Lower leg skin (tissue), 4 donors: Measurements from ENCODE around the gene PSMG4. TPM values are rescaled to one million over a fixed set of nuclear protein-coding genes. Genes with fewer than 3 reads are reported as not detected.

ENCODE experiments used
- DNase-seq, 2 donors: peaks; one replicate each; pipeline ENCODE4 v3.0.0-alpha.2; 2019; ENCODE audit warnings: low spot score in 2 of 2
- H3K4me3 ChIP-seq: fragments of 200-600 bp; sonication (generic); 2 replicates; pipeline ENCODE4 v1.5.1; 2017; ENCODE audit warnings: mild to moderate bottlenecking, low read depth; ENCODE audit not compliant: poor library complexity, severe bottlenecking
- CTCF ChIP-seq, 3 donors: fragments of 450-650 bp; IDR thresholded peaks; one replicate each; pipeline ENCODE4 v1.5.1; 2016; ENCODE audit warnings: antibody characterized with exemption in 3 of 3, mild to moderate bottlenecking in 3 of 3, moderate library complexity in 2 of 3
- POLR2A ChIP-seq, 2 donors: fragments of 450-650 bp; IDR thresholded peaks; one replicate each; pipeline ENCODE4 v1.6.1; 2016 to 2017; ENCODE audit warnings: antibody characterized with exemption in 2 of 2, mild to moderate bottlenecking in 1 of 2, moderate library complexity in 1 of 2
- WGBS, 2 donors: methylation state at CpG; one replicate each; pipeline ENCODE4 v1.1.5; 2018; 5-methylcytosine and 5-hydroxymethylcytosine counted together
- intact Hi-C: fragments of 100-400 bp; cut with DNase I; formaldehyde crosslinking; loops from one replicate; pipeline ENCODE4 v1.15.0; 2023; ENCODE audit warnings: low total_unique reads
- total RNA-seq, 4 donors: library from RNA; depleted of rRNA; stranded (reverse); fragments of >200 nt; gene quantifications; one replicate each; pipeline ENCODE4 v1.1.0, GENCODE V29; 2016

The PSMG4 gene
- total RNA-seq, 4 donors from 2014 or later, result 16.2 to 22.1 (median 19.1) TPM

GRCh38 chr6:3228771-3229565 is 29.8 kb upstream of the PSMG4 start:
- TF ChIP-seq CTCF (IDR thresholded peaks at IDR 0.05) (no peak), POLR2A (IDR thresholded peaks at IDR 0.05) (no peak)
- no peak overlapping the region for H3K4me3 ChIP-seq
- WGBS, 2 donors, result 6 to 8% methylated on average over 50 to 54 of the region's 62 CpGs
- DNase-seq, result peak in 1 of 2 donors; percentile 87
- intact Hi-C loops, result no loop called here

- 6 to 11% methylated on average over 21 to 23 of the region's 28 CpGs for WGBS, 2 donors
- DNase-seq, result peak in 1 of 2 donors; percentile 87
- intact Hi-C loops, result loop anchor here (10.0 kb wide), 1 partner anchor 95 kb away; no protein-coding TSS in a partner anchor
- H3K4me3 ChIP-seq, result no peak overlapping the region
- TF ChIP-seq CTCF (IDR thresholded peaks at IDR 0.05) (no peak), POLR2A (IDR thresholded peaks at IDR 0.05) (no peak)
These were observed 29.1 kb upstream of the PSMG4 start for GRCh38 chr6:3229566-3230178.

DNA sequence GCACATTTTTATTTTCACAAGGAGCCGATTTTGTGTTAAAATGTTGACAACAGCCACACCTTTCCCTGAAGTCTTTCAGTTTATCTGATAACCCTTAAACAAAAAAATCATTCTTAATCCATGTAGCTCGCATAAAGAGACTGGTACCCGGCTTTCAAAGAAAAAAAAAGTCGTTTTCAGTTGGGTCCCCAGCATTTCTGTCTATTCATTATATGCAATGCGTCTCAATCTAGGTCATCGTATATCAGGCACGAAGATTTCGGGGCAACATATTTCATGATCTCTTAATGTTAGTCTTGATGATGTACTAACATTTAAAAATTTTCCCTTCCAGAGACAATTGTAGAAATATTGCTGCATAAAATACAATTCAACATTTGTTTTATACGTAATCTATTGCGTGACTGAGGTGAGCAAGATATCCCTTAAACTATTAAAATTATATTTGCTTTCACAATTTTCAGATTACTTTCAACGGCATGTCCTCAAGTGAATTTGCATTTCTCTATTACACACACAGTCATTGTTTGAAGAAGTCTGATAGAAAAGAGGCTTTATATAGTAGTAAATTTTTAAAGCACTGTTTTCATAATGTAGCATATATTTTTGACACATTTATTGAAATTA is 28.4 kb upstream of the PSMG4 start:
- intact Hi-C loops, result loop anchor here (10.0 kb wide), 1 partner anchor 96 kb away; no protein-coding TSS in a partner anchor
- 17 to 24% methylated on average over 11 of the region's 11 CpGs for WGBS, 2 donors
- DNase-seq, result no peak
- no peak for TF ChIP-seq CTCF (IDR thresholded peaks at IDR 0.05)
- TF ChIP-seq POLR2A (IDR thresholded peaks at IDR 0.05), result no peak
- H3K4me3 ChIP-seq, result no peak overlapping the region

DNA sequence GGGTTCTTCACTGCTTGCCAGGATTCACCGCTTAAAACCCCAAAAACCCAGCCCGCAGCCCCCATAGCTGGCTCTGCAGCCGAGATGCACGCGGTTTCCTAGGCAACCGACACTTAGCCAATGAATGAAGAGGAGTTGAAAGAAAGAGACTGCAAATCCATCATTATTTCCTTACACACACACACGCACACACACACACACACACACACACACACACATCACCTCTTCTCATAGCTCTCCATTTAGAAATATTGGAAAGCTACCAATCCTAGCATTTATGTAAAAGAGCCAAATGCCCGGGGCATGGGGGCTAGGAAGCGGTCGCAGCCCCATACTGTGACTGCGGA is 27.9 kb upstream of the PSMG4 start:
- H3K4me3 ChIP-seq, result peak overlapping the region; percentile 47
- intact Hi-C loops, result loop anchor here (10.0 kb wide), 1 partner anchor 96 kb away; no protein-coding TSS in a partner anchor
- 4% methylated on average over 11 of the region's 11 CpGs for WGBS, 2 donors
- DNase-seq, result peak in 1 of 2 donors; percentile 81
- TF ChIP-seq POLR2A (IDR thresholded peaks at IDR 0.05) (no peak), CTCF (IDR thresholded peaks at IDR 0.05) (no peak)

DNA sequence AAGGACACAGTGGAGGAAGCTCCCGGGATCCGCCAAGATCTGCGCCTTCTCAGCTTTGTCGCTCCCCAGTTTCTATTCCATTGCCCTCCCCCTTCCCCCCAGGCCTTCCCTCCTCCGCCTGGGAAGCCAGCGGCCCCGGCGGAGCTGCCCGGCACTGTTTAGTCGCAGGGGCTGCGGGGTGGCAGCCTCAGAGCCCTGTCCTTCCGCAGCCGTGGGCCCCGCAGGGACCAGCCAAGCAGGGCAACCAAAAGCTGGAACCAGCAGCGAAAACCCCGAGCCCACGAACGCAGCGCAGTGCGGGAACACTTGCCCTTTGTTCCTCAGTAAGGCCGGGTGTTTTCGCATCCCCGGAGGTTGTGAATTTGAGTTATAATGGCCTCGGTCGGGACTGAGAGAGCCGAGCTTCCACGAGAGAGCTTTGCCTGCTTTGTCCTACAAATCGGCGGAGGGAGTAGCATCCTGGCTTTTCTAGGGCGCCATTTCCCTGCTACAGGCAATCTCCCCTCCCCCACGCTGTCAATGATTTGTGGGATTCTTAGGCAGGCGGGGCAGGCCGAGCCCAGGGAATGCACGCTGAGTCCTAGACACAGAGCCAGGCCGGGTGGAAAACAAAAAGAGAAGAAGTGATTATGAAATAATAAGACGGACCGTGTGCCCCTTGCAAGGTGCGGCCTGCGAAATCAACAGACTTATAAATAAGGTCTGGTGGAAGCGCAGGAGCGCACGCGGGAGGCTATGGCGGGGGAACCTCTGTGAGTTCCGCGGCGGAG is 27.3 kb upstream of the PSMG4 start:
- DNase-seq, result peak; percentile 73 to 92
- intact Hi-C loops, result loop anchor here (10.0 kb wide), 1 partner anchor 97 kb away; no protein-coding TSS in a partner anchor
- WGBS, 2 donors, result 0 to 2% methylated on average over 42 to 43 of the region's 47 CpGs
- H3K4me3 ChIP-seq, result peak overlapping the region; percentile 47
- TF ChIP-seq CTCF (IDR thresholded peaks at IDR 0.05), result no peak
- TF ChIP-seq POLR2A (IDR thresholded peaks at IDR 0.05), result no peak
